ENCODE results near the gene CIB1.

- TF ChIP-seq EZH2 (IDR thresholded peaks at IDR 0.05; ENCODE audit: borderline replicate concordance): no peak
- TF ChIP-seq, protein P1, sequence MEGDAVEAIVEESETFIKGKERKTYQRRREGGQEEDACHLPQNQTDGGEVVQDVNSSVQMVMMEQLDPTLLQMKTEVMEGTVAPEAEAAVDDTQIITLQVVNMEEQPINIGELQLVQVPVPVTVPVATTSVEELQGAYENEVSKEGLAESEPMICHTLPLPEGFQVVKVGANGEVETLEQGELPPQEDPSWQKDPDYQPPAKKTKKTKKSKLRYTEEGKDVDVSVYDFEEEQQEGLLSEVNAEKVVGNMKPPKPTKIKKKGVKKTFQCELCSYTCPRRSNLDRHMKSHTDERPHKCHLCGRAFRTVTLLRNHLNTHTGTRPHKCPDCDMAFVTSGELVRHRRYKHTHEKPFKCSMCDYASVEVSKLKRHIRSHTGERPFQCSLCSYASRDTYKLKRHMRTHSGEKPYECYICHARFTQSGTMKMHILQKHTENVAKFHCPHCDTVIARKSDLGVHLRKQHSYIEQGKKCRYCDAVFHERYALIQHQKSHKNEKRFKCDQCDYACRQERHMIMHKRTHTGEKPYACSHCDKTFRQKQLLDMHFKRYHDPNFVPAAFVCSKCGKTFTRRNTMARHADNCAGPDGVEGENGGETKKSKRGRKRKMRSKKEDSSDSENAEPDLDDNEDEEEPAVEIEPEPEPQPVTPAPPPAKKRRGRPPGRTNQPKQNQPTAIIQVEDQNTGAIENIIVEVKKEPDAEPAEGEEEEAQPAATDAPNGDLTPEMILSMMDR (IDR thresholded peaks at IDR 0.05; ENCODE audit: poor library complexity): no peak
- no peak for TF ChIP-seq EZH2phosphoT487 (IDR thresholded peaks at IDR 0.05; ENCODE audit: low read depth, severe bottlenecking, unreplicated experiment)
Observed at GRCh38 chr15:90201130-90201943, 32.4 kb downstream of the CIB1 start, which contains the start of gene SEMA4B.
